ENCODE results near the gene ANKRD34A.
"Not testable (repeated sequence)": the region's sequence is repeated elsewhere in the genome, so short reads cannot be mapped to it uniquely, and the experiment has no call there.

The ANKRD34A gene

DNA sequence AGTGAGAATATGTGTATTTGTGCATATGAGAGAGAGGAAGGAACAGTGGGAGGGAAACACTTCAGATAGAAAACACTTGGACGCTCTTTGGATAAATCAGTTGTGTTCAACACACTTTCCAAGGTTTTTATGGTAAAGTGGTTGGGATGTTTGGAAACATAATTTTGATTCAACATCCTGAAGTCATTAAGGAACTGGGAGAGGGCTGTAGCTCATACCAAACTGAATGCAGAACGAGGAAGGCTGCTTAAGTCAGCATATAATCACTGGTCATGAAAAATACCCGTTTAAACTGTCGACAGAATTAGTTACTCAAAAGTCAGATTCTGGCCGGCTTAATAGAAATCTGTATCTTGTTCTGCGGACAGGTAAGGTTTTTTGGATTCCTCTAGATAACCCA lies 21.5 kb downstream of the ANKRD34A start:
- DNase-seq (ENCODE audit: low read depth): no peak

DNA sequence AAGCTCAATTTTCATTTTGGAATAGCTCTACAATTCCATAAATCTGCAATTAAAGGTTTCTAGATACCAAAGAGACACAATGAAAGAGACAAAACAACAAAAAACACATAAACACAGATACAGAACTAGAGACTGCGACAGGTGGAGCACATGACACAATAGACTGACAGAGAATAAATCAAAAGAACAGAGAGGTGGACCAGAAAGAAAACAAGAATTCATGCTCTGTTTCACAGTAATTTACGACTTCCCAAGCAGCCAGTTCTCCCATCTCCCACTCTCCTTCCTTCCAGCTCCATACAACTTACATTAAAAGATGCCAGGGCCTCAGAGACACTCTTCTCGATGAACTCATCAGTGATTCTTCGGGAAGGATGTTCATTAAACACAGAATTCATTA lies 22.0 kb downstream of the ANKRD34A start:
- no peak for DNase-seq (ENCODE audit: low read depth)

DNA sequence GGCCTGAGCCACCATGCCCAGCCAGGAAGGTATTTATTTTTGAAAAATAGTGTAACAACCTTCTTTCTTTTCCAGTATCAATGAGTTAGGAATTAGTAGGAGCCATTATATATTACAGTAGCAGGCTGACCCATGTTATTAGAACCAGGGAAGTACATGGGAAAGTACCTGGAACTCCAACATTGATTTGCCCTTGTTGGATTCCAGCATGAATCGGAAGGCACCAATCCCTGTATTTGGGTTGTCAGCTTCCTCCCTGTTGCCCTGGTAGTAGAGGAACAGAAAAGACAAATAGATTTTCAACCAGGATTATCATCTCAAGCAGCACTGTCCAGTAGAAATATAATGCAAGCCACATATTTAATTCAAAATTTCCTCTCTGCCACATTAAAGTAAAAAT lies 26.9 kb downstream of the ANKRD34A start:
- no peak for DNase-seq (ENCODE audit: low read depth)

DNA sequence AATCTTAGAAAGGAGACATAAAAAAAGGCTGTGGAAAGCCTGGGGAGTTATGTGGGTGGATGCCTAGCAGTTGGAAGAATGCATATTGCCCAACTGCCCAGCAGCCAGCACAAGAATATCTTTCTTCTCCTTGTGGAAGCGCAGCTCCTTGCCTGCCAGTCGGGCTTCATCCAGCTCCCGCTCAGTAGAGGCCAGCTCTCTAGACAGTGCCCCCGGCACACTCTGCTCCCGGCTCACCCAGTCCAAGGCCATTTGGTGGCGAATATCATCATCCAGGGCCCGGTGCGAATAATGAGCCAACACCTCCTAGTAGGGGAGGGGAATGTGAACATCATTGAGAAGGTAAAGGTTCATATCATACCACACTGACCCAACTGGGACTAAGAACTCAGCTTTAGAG lies 28.1 kb downstream of the ANKRD34A start:
- no peak for DNase-seq (ENCODE audit: low read depth)

DNA sequence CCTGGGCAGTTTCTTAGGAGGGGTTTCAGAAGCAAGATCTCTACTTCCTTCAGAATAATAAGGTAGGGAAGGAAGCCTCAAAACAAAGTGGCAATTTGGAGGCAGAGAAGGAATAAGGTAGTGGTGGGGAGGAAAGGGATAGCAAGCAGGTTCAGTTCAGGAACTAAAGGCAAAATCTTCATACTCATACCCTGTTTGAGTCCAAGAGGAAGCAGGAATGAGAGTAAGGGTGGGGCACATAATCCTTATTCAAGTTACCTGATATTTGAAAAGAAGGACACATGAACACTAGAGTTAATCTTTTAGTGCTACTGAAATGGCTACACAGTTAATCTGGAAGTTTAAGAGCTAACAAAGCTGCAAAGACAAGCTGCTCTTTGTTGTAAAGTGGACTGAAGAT lies 28.7 kb downstream of the ANKRD34A start:
- no peak for DNase-seq (ENCODE audit: low read depth)

DNA sequence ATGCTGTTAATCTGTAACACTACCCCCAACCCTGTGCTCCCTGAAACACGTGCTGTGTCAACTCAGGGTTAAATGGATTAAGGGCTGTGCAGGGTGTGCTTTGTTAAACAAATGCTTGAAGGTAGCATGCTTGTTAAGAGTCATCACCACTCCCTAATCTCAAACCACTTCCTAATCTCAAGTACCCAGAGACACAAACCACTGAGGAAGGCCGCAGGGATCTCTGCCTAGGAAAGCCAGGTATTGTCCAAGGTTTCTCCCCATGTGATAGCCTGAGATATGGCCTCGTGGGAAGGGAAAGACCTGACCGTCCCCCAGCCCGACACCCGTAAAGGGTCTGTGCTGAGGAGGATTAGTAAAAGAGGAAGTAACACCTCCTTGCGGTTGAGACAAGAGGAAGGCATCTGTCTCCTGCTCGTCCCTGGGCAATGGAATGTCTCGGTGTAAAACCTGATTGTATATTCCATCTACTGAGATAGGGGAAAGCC lies 31.8 kb downstream of the ANKRD34A start:
- not testable (repeated sequence) for DNase-seq (ENCODE audit: low read depth)

DNA sequence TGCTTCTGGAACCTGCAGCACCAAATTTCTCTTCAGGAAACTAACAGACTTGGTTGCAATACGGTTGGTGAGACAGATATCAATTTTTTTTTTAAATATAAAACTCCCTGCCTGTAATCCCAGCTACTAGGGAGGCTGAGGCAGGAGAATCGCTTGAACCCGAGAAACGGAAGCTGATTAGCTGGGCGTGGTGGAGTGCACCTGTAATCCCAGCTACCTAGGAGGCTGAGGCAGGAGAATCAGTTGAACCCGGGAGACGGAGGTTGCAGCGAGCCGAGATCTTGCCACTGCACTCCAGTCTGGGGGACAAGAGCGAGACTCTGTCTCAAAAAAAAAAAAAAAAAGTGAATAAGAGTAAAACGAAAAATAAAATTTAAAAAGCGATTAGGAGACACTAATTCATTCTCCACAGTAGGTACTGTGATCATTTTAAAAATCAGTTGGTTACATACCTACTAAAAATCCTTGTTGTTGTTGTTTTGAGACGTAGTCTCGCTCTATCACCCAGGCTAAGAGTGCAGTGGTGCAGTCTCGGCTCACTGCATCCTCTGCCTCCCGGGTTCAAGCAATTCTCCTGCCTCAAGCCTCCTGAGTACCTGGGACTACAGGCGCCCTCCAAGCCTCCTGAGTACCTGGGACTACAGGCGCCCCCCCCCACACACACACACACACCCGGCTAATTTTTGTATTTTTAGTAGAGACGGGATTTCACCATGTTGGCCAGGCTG lies 36.3 kb downstream of the ANKRD34A start:
- DNase-seq (ENCODE audit: low read depth): no peak

DNA sequence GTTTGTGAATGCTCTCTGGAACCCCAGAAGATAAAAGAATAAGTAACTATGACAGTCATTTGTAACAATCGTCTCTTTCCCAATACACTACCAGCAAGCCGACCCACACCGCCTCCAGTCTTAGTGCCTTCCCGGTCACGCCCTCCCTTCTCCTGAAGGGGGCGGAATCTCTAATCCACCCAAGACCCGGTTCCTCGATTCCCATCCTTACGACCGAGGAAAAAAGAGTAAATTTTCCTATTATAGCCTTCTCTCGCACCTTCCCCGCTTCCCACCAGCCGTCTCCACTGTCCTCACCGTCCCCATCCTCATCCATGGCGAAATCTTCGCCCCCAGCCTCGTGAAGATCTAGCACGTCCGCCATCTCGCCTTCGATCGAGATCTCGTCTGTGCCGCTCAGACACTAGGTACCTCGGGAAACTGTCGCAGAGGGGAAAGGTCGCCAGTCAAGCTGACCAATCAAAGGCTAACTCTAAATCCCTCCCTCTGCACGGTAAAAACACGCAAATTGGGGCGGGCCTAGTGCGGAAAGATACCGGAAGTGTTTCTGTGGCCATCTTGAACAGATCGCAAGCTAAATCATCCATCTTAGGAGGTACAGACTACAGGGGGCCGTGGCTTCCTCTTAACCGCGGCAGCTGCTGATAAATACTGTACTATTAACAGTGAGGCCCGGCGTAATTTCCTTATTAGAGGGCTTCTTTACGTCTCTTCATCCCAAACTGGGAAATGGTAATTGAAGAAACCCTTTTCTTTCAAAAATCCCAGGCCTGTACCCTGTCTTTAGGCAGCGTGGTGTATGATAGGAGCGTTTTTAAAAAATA lies 37.1 kb downstream of the ANKRD34A start, which contains the start of gene RBM8A:
RBM8A (minus strand) TSS at position 422 of the 824 bp plus-strand sequence; CDS start at position 364, 58 bp downstream.
- DNase-seq (ENCODE audit: low read depth): peak; percentile 99

DNA sequence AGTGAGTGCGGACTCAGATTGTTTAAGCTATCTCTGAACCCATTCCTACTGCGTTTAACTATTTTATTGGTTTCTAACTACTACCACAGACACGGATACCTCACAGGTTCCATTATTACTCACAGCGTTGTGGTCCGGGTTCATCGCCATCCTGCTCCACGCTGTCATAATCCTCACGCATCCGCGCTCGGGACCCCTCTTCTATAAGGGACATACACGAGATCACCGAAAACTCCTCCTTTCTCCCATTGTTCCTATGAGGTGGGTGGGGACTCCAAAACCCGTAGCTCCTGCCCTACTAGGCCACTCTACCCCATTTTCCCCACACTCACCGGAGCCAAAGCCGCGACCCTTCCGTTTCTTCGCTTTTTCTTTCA lies 37.7 kb downstream of the ANKRD34A start:
- DNase-seq (ENCODE audit: low read depth): peak; percentile 47

DNA sequence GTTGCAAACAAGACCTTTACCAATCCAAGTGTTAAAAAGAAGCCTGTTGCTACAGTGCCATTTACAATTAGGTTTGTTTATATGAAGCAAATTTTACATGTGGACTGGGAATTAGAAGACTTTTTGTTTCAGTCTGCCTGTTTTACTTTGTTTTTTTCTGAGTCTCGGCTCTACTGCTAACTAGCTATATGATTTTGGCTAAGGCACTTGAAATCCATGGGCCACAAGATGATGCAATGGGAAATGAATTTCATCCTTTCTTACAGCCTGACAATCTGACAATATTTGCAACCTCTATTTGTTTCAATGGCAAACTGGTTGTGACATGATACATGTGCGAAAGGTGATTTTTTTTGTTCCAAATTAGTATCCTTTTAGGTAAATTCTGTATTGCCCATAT lies 42.1 kb downstream of the ANKRD34A start:
- peak; percentile 9 for DNase-seq (ENCODE audit: low read depth)

DNA sequence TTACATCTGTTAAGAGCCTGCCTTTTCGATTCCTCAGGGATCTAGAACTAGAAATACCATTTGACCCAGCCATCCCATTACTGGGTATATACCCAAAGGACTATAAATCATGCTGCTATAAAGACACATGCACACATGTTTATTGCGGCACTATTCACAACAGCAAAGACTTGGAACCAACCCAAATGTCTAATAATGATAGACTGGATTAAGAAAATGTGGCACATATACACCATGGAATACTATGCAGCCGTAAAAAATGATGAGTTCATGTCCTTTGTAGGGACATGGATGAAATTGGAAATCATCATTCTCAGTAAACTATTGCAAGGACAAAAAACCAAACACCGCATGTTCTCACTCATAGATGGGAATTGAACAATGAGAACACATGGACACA lies 44.1 kb downstream of the ANKRD34A start:
- DNase-seq (ENCODE audit: low read depth): not testable (repeated sequence)

DNA sequence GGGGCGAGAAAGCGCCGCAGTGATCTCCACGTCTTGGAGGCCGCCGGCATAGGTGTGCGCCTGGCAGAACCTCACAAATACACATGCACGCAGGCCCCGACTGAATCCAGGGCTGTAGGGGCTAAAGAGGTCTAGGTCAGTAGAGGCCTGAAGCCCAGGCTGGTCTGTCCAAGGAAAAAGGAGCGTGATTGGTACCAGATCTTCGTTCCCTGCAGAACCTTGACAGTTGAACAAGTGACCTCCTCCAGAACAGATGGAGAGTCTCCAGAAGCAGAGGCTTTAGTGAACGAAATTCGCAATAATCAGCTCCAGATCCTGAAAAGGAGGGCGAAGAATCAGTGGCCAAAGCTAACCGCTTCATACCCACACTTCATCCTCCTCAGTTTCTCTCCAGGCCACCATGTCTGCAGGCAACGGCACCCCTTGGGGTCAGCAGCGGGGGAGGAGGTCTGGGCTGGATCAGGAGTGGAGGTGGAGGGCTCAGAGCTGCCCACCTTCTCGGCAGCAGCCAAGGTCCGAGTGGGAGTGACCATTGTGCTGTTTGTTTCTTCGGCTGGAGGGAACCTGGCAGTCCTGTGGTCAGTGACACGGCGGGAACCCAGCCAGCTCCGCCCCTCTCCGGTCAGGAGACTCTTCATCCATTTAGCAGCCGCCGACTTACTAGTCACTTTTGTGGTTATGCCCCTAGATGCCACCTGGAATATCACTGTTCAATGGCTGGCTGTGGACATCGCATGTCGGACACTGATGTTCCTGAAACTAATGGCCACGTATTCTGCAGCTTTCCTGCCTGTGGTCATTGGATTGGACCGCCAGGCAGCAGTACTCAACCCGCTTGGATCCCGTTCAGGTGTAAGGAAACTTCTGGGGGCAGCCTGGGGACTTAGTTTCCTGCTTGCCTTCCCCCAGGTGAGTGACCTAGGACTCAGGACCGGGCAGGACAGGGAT lies 45.1 kb downstream of the ANKRD34A start:
- peak; percentile 78 for DNase-seq (ENCODE audit: low read depth)

DNA sequence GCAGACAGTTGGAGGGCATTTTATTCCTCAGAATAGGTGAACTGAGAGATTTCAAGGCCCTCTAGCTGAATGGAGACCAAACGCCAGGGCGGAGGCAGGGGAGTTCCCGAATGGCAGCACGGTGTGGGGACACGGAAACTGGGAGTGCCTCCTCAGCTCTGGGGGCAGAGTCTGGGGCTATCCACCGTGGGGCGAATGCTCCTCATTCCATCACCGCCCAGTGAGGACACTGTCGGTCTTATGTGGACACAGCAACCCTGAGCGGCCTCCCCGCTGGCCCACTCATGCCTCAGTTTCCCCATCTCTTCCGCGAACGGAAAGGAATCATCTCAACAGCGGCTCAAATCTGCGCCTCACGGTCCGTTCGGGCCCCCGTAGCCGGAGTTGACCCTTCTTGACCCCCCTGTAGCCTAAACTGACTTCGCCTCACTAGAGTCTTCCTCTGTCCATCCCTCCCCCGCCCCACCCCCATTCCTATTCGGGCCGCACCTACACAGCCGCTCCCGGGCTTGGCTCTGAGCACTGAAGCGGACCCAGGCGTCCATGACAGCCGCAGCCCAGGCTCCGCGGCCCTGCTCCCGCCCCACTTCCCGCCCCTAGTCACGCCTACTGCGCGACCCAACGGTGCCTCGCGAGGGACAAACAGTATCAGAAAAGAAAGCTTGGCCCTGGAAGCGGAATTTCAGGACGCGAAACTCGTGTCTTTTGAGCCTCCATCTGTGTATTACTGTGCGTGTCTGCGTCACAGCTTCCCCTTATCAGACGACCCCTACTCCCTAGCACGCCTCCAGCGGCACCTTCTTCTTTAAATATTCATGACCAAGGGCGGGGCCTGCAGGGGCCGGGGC lies 46.0 kb downstream of the ANKRD34A start, which contains the start of gene PEX11B:
PEX11B (minus strand) TSS at position 574 of the 848 bp plus-strand sequence; CDS start at position 545, 29 bp downstream.
- peak; percentile 86 for DNase-seq (ENCODE audit: low read depth)

DNA sequence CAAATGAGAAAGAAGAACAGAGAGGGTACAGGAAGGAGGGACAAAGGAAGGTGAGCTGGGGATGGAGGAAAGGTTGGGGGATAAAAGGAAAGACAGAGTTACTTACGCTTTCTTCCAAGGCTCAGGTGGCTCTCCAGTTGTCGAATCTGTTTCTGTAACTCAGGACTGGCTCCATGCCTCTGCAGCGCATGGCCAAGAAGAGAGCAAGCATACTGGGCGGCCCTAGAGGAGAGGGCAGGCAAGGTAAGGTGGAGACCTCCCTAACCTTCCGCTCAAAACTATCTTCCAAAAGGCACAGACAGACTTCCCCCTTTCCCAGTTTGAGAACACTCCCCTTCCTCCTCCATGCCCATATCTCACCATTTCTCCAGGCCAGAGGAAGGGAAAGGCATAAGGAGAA lies 46.8 kb downstream of the ANKRD34A start:
- DNase-seq (ENCODE audit: low read depth): no peak

DNA sequence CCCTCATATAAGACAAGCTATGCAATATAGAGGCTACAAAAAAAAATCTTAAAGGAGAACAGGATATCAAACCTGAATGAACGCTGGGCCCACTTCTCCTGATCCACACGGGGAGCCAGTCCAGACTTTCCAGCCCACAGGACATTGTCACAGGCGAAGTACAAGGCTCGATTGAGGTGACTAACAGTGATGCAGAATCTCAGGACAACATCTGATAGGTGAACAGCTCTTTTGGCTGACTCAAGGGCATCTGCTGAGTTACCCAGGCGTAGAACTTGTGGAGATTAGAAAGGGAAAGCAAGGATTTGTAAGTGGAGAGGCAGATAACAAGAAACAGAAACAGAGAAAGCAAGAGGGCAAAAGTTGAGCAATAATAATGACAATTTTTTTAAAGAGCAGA lies 47.6 kb downstream of the ANKRD34A start:
- DNase-seq (ENCODE audit: low read depth): peak; percentile 60

DNA sequence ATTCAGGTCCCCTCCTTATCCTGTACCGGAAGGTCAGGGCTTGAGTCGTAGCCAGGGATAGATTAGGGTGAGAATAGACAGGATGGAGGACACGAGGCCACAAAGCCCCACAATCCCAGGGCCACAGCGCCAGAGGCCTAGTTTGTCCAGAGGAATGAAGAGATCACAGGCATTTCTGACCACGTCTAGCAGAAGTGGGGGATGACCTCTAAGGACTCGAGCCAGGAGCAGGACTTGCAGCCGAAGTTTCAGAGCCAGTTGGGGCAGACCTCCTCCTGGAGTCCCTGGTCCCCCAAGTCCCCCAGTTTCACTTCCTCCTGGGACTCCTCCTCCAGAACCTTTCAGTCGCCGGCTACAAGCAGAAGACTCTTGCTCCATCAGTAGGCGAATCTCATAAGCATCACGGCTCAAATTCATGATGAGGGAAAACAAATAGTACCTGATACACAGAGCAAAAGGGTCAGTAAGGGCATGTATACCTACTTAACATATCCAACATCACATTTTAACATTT lies 52.2 kb downstream of the ANKRD34A start:
- DNase-seq (ENCODE audit: low read depth): no peak
